Kidney epithelial cell (primary cell): ENCODE data around the gene C13orf46. TPM values are rescaled to one million over a fixed set of nuclear protein-coding genes. Genes with fewer than 3 reads are reported as not detected.

Experiments used
- DNase-seq: peaks from one replicate; pipeline ENCODE4 v3.0.0-alpha.2; 2010; ENCODE audit warnings: low read depth
- H3K27me3 ChIP-seq: 2 replicates; pipeline ENCODE4 v1.6.0; 2011; ENCODE audit warnings: low read length; ENCODE audit not compliant: control insufficient read depth, insufficient read depth
- H3K36me3 ChIP-seq: 2 replicates; pipeline ENCODE4 v1.5.1; 2011; ENCODE audit warnings: low read length; ENCODE audit not compliant: control insufficient read depth, insufficient read depth
- H3K4me3 ChIP-seq: 2 replicates; pipeline ENCODE4 v1.5.1; 2011; ENCODE audit warnings: low read depth, mild to moderate bottlenecking, control low read depth, low read length
- CTCF ChIP-seq: IDR thresholded peaks from 2 replicates; pipeline ENCODE4 v1.5.1; 2011; ENCODE audit warnings: mild to moderate bottlenecking, moderate library complexity, low read length, control low read depth, inconsistent platforms; ENCODE audit not compliant: insufficient read depth, poor library complexity, severe bottlenecking
- total RNA-seq: library from RNA; depleted of rRNA; stranded (reverse); fragments of >200 nt; gene quantifications from 2 replicates; pipeline ENCODE4 v1.2.3, GENCODE V29; 2015

The C13orf46 gene
- total RNA-seq, 1 donor from 2014 or later = 0.04 TPM

DNA sequence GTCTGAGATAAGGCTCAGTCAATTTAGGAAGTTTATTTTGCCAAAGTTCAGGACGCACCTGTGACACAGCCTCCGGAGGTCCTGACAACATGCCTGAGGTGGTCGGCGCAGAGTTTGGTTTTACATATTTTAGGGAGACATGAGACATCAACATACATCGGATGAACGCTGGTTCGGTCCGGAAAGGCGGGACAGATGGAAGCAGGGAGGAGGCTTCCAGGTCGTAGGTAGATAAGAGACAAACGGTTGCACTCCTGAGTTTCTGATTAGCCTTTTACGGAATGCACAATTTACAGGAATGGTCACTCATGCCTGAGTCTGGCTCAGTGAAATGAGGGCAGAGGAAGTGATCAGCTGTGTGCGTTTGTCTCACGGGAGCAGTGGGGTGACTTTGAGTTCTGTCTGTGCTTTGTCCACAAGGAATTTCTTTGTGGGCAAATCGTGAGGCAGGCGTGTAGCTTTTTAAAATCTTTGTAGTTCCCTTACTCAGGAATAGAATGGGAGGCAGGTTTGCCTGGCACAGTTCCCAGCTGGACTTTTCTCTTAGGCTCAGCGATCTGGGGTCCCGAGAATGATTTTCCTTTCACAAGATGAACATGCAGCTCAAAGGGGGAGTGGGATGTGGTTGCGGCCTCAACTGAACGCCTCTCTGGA is 36.2 kb downstream of the C13orf46 start:
- no peaks in the 10 kb centered on the region for H3K36me3 ChIP-seq
- no peak for DNase-seq
- H3K4me3 ChIP-seq = no peak overlapping the region
- H3K27me3 ChIP-seq = peaks cover 5% of the 10 kb centered on the region
- TF ChIP-seq CTCF = no peak

GRCh38 chr13:113937073-113937472 is 36.8 kb downstream of the C13orf46 start:
- no peak for DNase-seq
- no peak for TF ChIP-seq CTCF
- peaks cover 5% of the 10 kb centered on the region for H3K27me3 ChIP-seq
- H3K36me3 ChIP-seq = no peaks in the 10 kb centered on the region
- H3K4me3 ChIP-seq = no peak overlapping the region

GRCh38 chr13:113936166-113936965 is 37.5 kb downstream of the C13orf46 start:
- TF ChIP-seq CTCF = no peak
- no peak overlapping the region for H3K4me3 ChIP-seq
- H3K27me3 ChIP-seq = peaks cover 5% of the 10 kb centered on the region
- no peak for DNase-seq
- no peaks in the 10 kb centered on the region for H3K36me3 ChIP-seq

GRCh38 chr13:113935001-113935844 is 38.7 kb downstream of the C13orf46 start:
- H3K36me3 ChIP-seq = no peaks in the 10 kb centered on the region
- peaks cover 5% of the 10 kb centered on the region for H3K27me3 ChIP-seq
- TF ChIP-seq CTCF = no peak
- H3K4me3 ChIP-seq = no peak overlapping the region
- DNase-seq = no peak

- no peak for TF ChIP-seq CTCF
- H3K4me3 ChIP-seq = no peak overlapping the region
- DNase-seq = no peak
- H3K27me3 ChIP-seq = peaks cover 5% of the 10 kb centered on the region
- no peaks in the 10 kb centered on the region for H3K36me3 ChIP-seq
Observed at GRCh38 chr13:113934576-113934975, 39.3 kb downstream of the C13orf46 start.
